HG03103 (cell line): ENCODE data around the gene SLC43A1.

Experiments used
- ATAC-seq: cut with Tn5 transposase; IDR thresholded peaks from one replicate; pipeline ENCODE4 v1.9.1; 2021; ENCODE audit warnings: low read depth; ENCODE audit not compliant: unreplicated experiment

SLC43A1 gene

GRCh38 chr11:57480409-57481137 is 34.9 kb downstream of the SLC43A1 start:
- ATAC-seq, result peak; percentile 36

- no peak for ATAC-seq
These were observed 35.6 kb downstream of the SLC43A1 start for GRCh38 chr11:57479911-57480310.

- ATAC-seq, result no peak
These were observed 36.4 kb downstream of the SLC43A1 start for GRCh38 chr11:57479021-57479663.

GRCh38 chr11:57477507-57478189 is 37.9 kb downstream of the SLC43A1 start:
- no peak for ATAC-seq

GRCh38 chr11:57476757-57477506 is 38.6 kb downstream of the SLC43A1 start:
- peak; percentile 66 for ATAC-seq

- ATAC-seq, result no peak
These were observed 39.3 kb downstream of the SLC43A1 start for GRCh38 chr11:57476047-57476756.

GRCh38 chr11:57475671-57476046 is 39.8 kb downstream of the SLC43A1 start:
- ATAC-seq, result no peak

- ATAC-seq, result no peak
These were observed 40.3 kb downstream of the SLC43A1 start for GRCh38 chr11:57475191-57475590.

- ATAC-seq, result no peak
These were observed 40.7 kb downstream of the SLC43A1 start for GRCh38 chr11:57474803-57475115.

GRCh38 chr11:57474017-57474802 is 41.3 kb downstream of the SLC43A1 start:
- ATAC-seq, result no peak

- ATAC-seq, result no peak
These were observed 42.1 kb downstream of the SLC43A1 start for GRCh38 chr11:57473285-57473841.

- ATAC-seq, result no peak
These were observed 44.0 kb downstream of the SLC43A1 start for GRCh38 chr11:57471496-57471895.

- no peak for ATAC-seq
These were observed 46.2 kb downstream of the SLC43A1 start for GRCh38 chr11:57469268-57469667.

GRCh38 chr11:57468276-57468675 is 47.2 kb downstream of the SLC43A1 start:
- no peak for ATAC-seq

- ATAC-seq, result no peak
These were observed 47.9 kb downstream of the SLC43A1 start for GRCh38 chr11:57467508-57468157.

- ATAC-seq, result no peak
These were observed 48.8 kb downstream of the SLC43A1 start for GRCh38 chr11:57466680-57467079.

GRCh38 chr11:57464539-57465181 is 50.8 kb downstream of the SLC43A1 start:
- ATAC-seq, result no peak
